Measurements from ENCODE around the gene RPP30.
"Not testable (repeated sequence)": the region's sequence is repeated elsewhere in the genome, so short reads cannot be mapped to it uniquely, and the experiment has no call there.

Gene RPP30

GRCh38 chr10:90865401-90865800, 6.4 kb upstream of the RPP30 start:
- TF ChIP-seq CTCF (IDR thresholded peaks at IDR 0.05; ENCODE audit: low read length, missing control alignments) = peak; percentile 51
- DNase-seq (ENCODE audit: low read depth) = peak; percentile 58
- H3K4me3 ChIP-seq (replicated peaks; ENCODE audit: low read depth, low read length) = no peak overlapping the region

- no peak for DNase-seq (ENCODE audit: low read depth)
- TF ChIP-seq CTCF (IDR thresholded peaks at IDR 0.05; ENCODE audit: low read length, missing control alignments) = no peak
- H3K4me3 ChIP-seq (replicated peaks; ENCODE audit: low read depth, low read length) = no peak overlapping the region
Measured at GRCh38 chr10:90866050-90866598, 5.7 kb upstream of the RPP30 start.

- H3K4me3 ChIP-seq (replicated peaks; ENCODE audit: low read depth, low read length) = peak overlapping the region; percentile 72
- TF ChIP-seq CTCF (IDR thresholded peaks at IDR 0.05; ENCODE audit: low read length, missing control alignments) = peak; percentile 66
- peak; percentile 84 for DNase-seq (ENCODE audit: low read depth)
Measured at GRCh38 chr10:90871279-90871765, 452 bp upstream of the RPP30 start.

GRCh38 chr10:90872648-90873020, 860 bp downstream of the RPP30 start:
- DNase-seq (ENCODE audit: low read depth) = no peak
- TF ChIP-seq CTCF (IDR thresholded peaks at IDR 0.05; ENCODE audit: low read length, missing control alignments) = no peak
- peak overlapping the region; percentile 72 for H3K4me3 ChIP-seq (replicated peaks; ENCODE audit: low read depth, low read length)

- TF ChIP-seq CTCF (IDR thresholded peaks at IDR 0.05; ENCODE audit: low read length, missing control alignments) = no peak
- H3K4me3 ChIP-seq (replicated peaks; ENCODE audit: low read depth, low read length) = no peak overlapping the region
- no peak for DNase-seq (ENCODE audit: low read depth)
Measured at GRCh38 chr10:90879062-90879461, 7.3 kb downstream of the RPP30 start.

- peak; percentile 67 for DNase-seq (ENCODE audit: low read depth)
- H3K4me3 ChIP-seq (replicated peaks; ENCODE audit: low read depth, low read length) = not testable (repeated sequence)
- TF ChIP-seq CTCF (IDR thresholded peaks at IDR 0.05; ENCODE audit: low read length, missing control alignments) = peak; percentile 65
Measured at GRCh38 chr10:90880059-90880719, 8.4 kb downstream of the RPP30 start.

- DNase-seq (ENCODE audit: low read depth) = peak; percentile 19
- no peak overlapping the region for H3K4me3 ChIP-seq (replicated peaks; ENCODE audit: low read depth, low read length)
- no peak for TF ChIP-seq CTCF (IDR thresholded peaks at IDR 0.05; ENCODE audit: low read length, missing control alignments)
Measured at GRCh38 chr10:90884431-90884830, 12.7 kb downstream of the RPP30 start.

All from fibroblast of pulmonary artery (primary cell).